ENCODE measurements around the gene ZSCAN5B. TPM values are rescaled to one million over a fixed set of nuclear protein-coding genes. Genes with fewer than 3 reads are reported as not detected.

Gene ZSCAN5B
- total RNA-seq, 1 experiment from 2014 or later = not detected

DNA sequence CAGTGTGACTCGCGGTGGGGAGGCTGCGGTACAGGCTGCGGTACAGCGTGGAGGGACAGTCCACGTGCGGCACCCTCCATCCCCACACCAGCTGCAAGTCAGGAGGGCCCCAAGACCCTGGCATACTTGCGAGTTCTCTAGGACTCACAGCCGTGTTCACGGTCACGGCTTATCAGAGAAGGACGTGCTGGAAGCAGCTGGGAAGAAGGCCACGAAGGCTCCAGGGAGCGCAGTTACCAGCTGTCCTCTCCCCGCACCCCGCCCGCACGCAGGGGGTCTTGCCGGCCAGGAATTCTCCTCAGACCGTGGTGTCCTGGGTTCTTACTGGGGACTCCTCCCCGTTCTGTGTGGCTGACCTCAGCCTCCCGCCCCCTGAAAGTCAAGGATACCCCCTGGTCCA, 50.3 kb downstream of the ZSCAN5B start:
- DNase-seq = no peak
- H3K9me3 Mint-ChIP-seq = no peaks in the 10 kb centered on the region
- no peak overlapping the region for H3K27ac Mint-ChIP-seq
- no peak overlapping the region for H2BK12ac ChIP-seq (ENCODE audit: insufficient read length, low read depth, low read length)
- no peak overlapping the region for H3K18ac ChIP-seq (ENCODE audit: insufficient read length, low read depth, low read length)
- H2AFZ ChIP-seq (ENCODE audit: low read length) = no peak overlapping the region
- peaks cover 6% of the 10 kb centered on the region for H4K20me1 ChIP-seq (ENCODE audit: control insufficient read depth, insufficient read depth, insufficient read length)
- H3K23me2 ChIP-seq (ENCODE audit: insufficient read length, low read depth, low read length, poor library complexity, severe bottlenecking) = no peaks in the 10 kb centered on the region
- peaks cover 5% of the 10 kb centered on the region; the same call in 1 of the 2 replicates for H3K79me2 ChIP-seq (ENCODE audit: insufficient read depth, low read length)
- H3K27me3 Mint-ChIP-seq (ENCODE audit: low read depth) = no peaks in the 10 kb centered on the region
- H3K4ac ChIP-seq (ENCODE audit: low read depth, low read length) = no peak overlapping the region
- no peak overlapping the region for H4K5ac ChIP-seq (ENCODE audit: insufficient read length, low read depth, low read length)
- H2BK120ac ChIP-seq (ENCODE audit: low read depth, low read length, poor library complexity, severe bottlenecking) = no peak overlapping the region
- no peaks in the 10 kb centered on the region for H3K4me1 ChIP-seq (ENCODE audit: insufficient read depth, low read length)
- H3K79me1 ChIP-seq (ENCODE audit: insufficient read depth, low read depth, low read length, poor library complexity, severe bottlenecking) = no peaks in the 10 kb centered on the region
- no peak overlapping the region for H3K4me3 Mint-ChIP-seq
- H3K14ac ChIP-seq (ENCODE audit: insufficient read depth, low read length) = no peak overlapping the region
- no peak overlapping the region for H2AK5ac ChIP-seq (ENCODE audit: insufficient read length, low read length)
- no peak overlapping the region for H2BK20ac ChIP-seq (ENCODE audit: low read depth, low read length, poor library complexity, severe bottlenecking)
- no peak overlapping the region for H2BK15ac ChIP-seq (ENCODE audit: low read depth, low read length)
- no peak overlapping the region for H3T11ph ChIP-seq (ENCODE audit: low read length)
- TF ChIP-seq, protein P1, sequence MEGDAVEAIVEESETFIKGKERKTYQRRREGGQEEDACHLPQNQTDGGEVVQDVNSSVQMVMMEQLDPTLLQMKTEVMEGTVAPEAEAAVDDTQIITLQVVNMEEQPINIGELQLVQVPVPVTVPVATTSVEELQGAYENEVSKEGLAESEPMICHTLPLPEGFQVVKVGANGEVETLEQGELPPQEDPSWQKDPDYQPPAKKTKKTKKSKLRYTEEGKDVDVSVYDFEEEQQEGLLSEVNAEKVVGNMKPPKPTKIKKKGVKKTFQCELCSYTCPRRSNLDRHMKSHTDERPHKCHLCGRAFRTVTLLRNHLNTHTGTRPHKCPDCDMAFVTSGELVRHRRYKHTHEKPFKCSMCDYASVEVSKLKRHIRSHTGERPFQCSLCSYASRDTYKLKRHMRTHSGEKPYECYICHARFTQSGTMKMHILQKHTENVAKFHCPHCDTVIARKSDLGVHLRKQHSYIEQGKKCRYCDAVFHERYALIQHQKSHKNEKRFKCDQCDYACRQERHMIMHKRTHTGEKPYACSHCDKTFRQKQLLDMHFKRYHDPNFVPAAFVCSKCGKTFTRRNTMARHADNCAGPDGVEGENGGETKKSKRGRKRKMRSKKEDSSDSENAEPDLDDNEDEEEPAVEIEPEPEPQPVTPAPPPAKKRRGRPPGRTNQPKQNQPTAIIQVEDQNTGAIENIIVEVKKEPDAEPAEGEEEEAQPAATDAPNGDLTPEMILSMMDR (conservative IDR thresholded peaks at IDR 0.05) = no peak
- H3K27me3 ChIP-seq (ENCODE audit: insufficient read depth, low read length) = no peaks in the 10 kb centered on the region
- H3K9ac ChIP-seq (ENCODE audit: extremely low read depth, insufficient read length, low read length) = no peak overlapping the region
- peaks cover 4 to 5% of the 10 kb centered on the region in 2 experiments for H3K4me1 Mint-ChIP-seq
- H3K27ac ChIP-seq (ENCODE audit: insufficient read length, low read depth, low read length) = no peak overlapping the region
- H3K9me3 ChIP-seq (ENCODE audit: control insufficient read depth, low read depth, low read length) = no peaks in the 10 kb centered on the region
- H3K56ac ChIP-seq (ENCODE audit: insufficient read length, low read depth, low read length) = no peak overlapping the region
- no peak overlapping the region for H3K4me2 ChIP-seq (ENCODE audit: insufficient read depth, insufficient read length, low read length)
- no CpG with 5 or more reads among the region's 22 CpGs for WGBS (ENCODE audit: extremely low coverage, insufficient read length, low lambda C conversion rate)
- no peak overlapping the region for H3K23ac ChIP-seq (ENCODE audit: insufficient read length, low read depth, low read length)
- no peak overlapping the region for H4K8ac ChIP-seq (replicated peaks; ENCODE audit: insufficient read length, low read depth, low read length)
- H2BK5ac ChIP-seq (ENCODE audit: insufficient read length, low read length) = no peak overlapping the region
- H3K36me3 Mint-ChIP-seq (ENCODE audit: insufficient read depth in 1 of 3, low read depth in 3 of 3) = peaks cover 17 to 34% (median 33%) of the 10 kb centered on the region in 3 experiments
- H4K91ac ChIP-seq (ENCODE audit: insufficient read length, low read depth, low read length) = no peak overlapping the region

Measured in H9 (cell line).